A673 (cell line): Measurements from ENCODE around the gene RAP1GDS1. TPM values are rescaled to one million over a fixed set of nuclear protein-coding genes. Genes with fewer than 3 reads are reported as not detected.
A peak's percentile ranks its signal among the peaks of the same experiment; 100 is the strongest.

Experiments used
- BruUV-seq: library from RNA; stranded (reverse); fragments of 400-500 nt; replicated peaks from 2 replicates; lab custom pipeline; 2021; lab: Mats Ljungman, UMichigan
- CTCF ChIA-PET: fragments of 300-600 bp; sonication (Branson Sonifier 250); formaldehyde crosslinking; loops from one replicate; lab custom pipeline; 2022; ENCODE audit warnings: antibody characterized with exemption; lab: Charles Lee
- POLR2A ChIA-PET: fragments of 300-600 bp; sonication (Branson Sonifier 250); formaldehyde crosslinking; loops from one replicate; lab custom pipeline; 2022; ENCODE audit warnings: antibody characterized with exemption; ENCODE audit not compliant: low non-redundant PET; lab: Charles Lee
- DNase-seq: peaks from one replicate; pipeline ENCODE4 v3.0.0-alpha.2; 2015; ENCODE audit warnings: low spot score
- H3K27ac ChIP-seq: fragments of 200-600 bp; sonication (generic); 2 replicates; pipeline ENCODE4 v1.5.1; 2016; ENCODE audit warnings: mixed run types, low read depth, mild to moderate bottlenecking, mixed read lengths, antibody characterized with exemption, low read length; ENCODE audit not compliant: poor library complexity, severe bottlenecking
- H3K27me3 ChIP-seq: fragments of 200-600 bp; sonication (generic); replicated peaks from 2 replicates; pipeline ENCODE4 v1.6.1; 2017; ENCODE audit warnings: mixed run types, low read depth, mild to moderate bottlenecking, mixed read lengths, antibody characterized with exemption, low read length; ENCODE audit not compliant: insufficient read depth, poor library complexity
- H3K36me3 ChIP-seq: fragments of 200-600 bp; sonication (generic); 2 replicates; pipeline ENCODE4 v1.6.1; 2016; ENCODE audit warnings: mixed run types, mild to moderate bottlenecking, mixed read lengths, antibody characterized with exemption, low read length; ENCODE audit not compliant: insufficient read depth, poor library complexity, severe bottlenecking
- H3K4me1 ChIP-seq: fragments of 200-600 bp; sonication (generic); 2 replicates; pipeline ENCODE4 v1.6.1; 2017; ENCODE audit warnings: mixed run types, mild to moderate bottlenecking, mixed read lengths, antibody characterized with exemption, low read length; ENCODE audit not compliant: insufficient read depth, poor library complexity, severe bottlenecking
- H3K4me3 ChIP-seq: fragments of 200-600 bp; sonication (generic); 2 replicates; pipeline ENCODE4 v1.5.1; 2016; ENCODE audit warnings: low read depth, mixed run types, mild to moderate bottlenecking, mixed read lengths, low read length; ENCODE audit not compliant: poor library complexity, severe bottlenecking
- H3K9me3 ChIP-seq: fragments of 200-600 bp; sonication (generic); 2 replicates; pipeline ENCODE4 v1.6.1; 2016; ENCODE audit warnings: mixed run types, low read depth, mild to moderate bottlenecking, mixed read lengths, antibody characterized with exemption, low read length; ENCODE audit not compliant: poor library complexity, severe bottlenecking
- EZH2 ChIP-seq: fragments of 200-600 bp; sonication (generic); IDR thresholded peaks from 2 replicates; pipeline ENCODE4 v1.6.1; 2017; ENCODE audit warnings: borderline replicate concordance, low read depth, mild to moderate bottlenecking, mixed read lengths, antibody characterized with exemption, low read length; ENCODE audit not compliant: poor library complexity, severe bottlenecking
- intact Hi-C: fragments of 100-400 bp; cut with micrococcal nuclease; formaldehyde crosslinking; loops from one replicate; pipeline ENCODE4 v1.10.0; 2022; ENCODE audit not compliant: unreplicated experiment
- total RNA-seq: library from RNA; stranded (reverse); gene quantifications from 2 replicates; pipeline ENCODE4 v1.2.3, GENCODE V29; 2021
- TF ChIP-seq, protein P1 (sequence below): fragments of 300-800, 200-600 bp; sonication (generic); conservative IDR thresholded peaks from 2 replicates; pipeline ENCODE4 v1.5.1; 2017; ENCODE audit warnings: low read depth, mild to moderate bottlenecking, antibody characterized with exemption, low read length, moderate library complexity, mixed read lengths

Gene RAP1GDS1
- total RNA-seq, 1 experiment from 2014 or later: 44.5 TPM

DNA sequence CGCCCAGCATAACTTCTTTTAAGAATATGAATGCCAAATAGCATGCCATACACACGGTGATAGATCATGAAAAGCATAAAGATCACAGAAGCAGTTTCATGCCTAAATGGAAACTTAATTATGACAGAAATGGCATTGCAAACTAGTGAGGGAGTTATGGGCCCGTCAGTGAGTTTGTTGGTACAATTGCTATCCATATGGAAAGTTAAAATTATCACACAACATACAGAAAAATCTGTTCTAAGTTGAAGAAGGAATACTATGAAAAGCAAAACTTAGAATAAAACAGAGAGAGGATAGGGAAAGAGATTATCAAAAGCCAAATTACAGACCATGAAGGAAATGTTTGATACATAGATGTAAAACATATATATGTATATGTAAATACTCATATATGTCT, 30.2 kb upstream of the RAP1GDS1 start:
- no peak for DNase-seq
- CTCF ChIA-PET: no interaction called here
- POLR2A ChIA-PET: no interaction called here

DNA sequence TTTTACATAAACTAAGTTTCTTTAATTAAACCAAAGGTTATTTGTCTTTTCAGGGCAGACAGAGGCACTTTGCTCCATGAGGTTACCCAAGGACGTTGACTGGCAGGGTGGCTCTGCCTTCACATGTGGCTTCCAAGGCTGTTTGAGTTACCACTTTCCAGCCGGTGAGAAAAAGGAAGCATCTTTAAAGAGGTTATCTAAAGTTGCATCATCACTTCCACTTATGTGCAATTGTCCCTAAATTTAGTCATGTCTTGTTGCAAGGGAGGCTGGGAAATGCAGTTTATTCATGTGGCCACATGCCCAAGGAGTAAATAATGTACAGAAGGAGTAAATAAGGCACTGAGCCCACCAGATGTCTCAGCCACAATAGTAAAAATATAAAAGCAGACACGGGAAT, 29.0 kb upstream of the RAP1GDS1 start:
- Histone ChIP-seq H3K9me3 (no peaks in the 10 kb centered on the region), H3K27ac (no peak overlapping the region), H3K36me3 (no peaks in the 10 kb centered on the region), H3K4me1 (no peaks in the 10 kb centered on the region), H3K4me3 (no peak overlapping the region), H3K27me3 (no peaks in the 10 kb centered on the region)
- POLR2A ChIA-PET: no interaction called here
- peak; percentile 56 for DNase-seq
- CTCF ChIA-PET: no interaction called here
- BruUV-seq: no TSS peak
- TF ChIP-seq, protein P1, sequence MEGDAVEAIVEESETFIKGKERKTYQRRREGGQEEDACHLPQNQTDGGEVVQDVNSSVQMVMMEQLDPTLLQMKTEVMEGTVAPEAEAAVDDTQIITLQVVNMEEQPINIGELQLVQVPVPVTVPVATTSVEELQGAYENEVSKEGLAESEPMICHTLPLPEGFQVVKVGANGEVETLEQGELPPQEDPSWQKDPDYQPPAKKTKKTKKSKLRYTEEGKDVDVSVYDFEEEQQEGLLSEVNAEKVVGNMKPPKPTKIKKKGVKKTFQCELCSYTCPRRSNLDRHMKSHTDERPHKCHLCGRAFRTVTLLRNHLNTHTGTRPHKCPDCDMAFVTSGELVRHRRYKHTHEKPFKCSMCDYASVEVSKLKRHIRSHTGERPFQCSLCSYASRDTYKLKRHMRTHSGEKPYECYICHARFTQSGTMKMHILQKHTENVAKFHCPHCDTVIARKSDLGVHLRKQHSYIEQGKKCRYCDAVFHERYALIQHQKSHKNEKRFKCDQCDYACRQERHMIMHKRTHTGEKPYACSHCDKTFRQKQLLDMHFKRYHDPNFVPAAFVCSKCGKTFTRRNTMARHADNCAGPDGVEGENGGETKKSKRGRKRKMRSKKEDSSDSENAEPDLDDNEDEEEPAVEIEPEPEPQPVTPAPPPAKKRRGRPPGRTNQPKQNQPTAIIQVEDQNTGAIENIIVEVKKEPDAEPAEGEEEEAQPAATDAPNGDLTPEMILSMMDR: no peak
- TF ChIP-seq EZH2: no peak
- intact Hi-C loops: no loop called here

More for the DNA sequence above, 30.2 kb upstream of the RAP1GDS1 start:
- Histone ChIP-seq H3K4me1 (no peaks in the 10 kb centered on the region), H3K9me3 (no peaks in the 10 kb centered on the region), H3K27ac (no peak overlapping the region), H3K27me3 (no peaks in the 10 kb centered on the region), H3K36me3 (no peaks in the 10 kb centered on the region), H3K4me3 (no peak overlapping the region)
- intact Hi-C loops: no loop called here
- TF ChIP-seq EZH2: no peak
- TF ChIP-seq, protein P1: no peak
- no TSS peak for BruUV-seq

DNA sequence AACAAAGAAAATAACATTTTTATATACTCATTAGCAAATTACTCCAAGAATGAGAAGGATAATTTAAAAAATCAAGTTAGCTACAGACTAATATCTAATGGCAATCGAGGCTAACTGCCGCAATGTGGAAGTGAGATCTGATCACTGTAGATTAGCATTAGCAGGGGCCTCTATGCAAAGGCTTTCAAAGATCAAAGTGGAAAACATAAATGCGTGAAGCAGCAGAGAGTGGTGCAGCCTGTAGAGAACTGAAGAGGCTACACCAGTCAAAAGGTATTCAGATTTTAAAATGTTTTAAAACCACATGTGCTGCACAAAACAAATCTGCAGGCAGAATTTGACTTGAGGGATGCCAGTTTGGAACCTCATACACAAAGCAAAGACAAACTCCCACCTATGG, 24.0 kb upstream of the RAP1GDS1 start:
- H3K4me3 ChIP-seq: no peak overlapping the region
- no peaks in the 10 kb centered on the region for H3K36me3 ChIP-seq
- H3K4me1 ChIP-seq: no peaks in the 10 kb centered on the region
- no peak overlapping the region for H3K27ac ChIP-seq
- no peaks in the 10 kb centered on the region for H3K27me3 ChIP-seq
- no peaks in the 10 kb centered on the region for H3K9me3 ChIP-seq
- TF ChIP-seq EZH2: no peak
- TF ChIP-seq, protein P1: no peak
- CTCF ChIA-PET: no interaction called here
- POLR2A ChIA-PET: no interaction called here
- no peak for DNase-seq
- BruUV-seq: no TSS peak
- intact Hi-C loops: no loop called here
